GM19372 (cell line): ENCODE measurements around the gene ANKLE2.
"Not testable (repeated sequence)": the region's sequence is repeated elsewhere in the genome, so short reads cannot be mapped to it uniquely, and the experiment has no call there.

ENCODE experiments used
- ATAC-seq: cut with Tn5 transposase; IDR thresholded peaks from one replicate; pipeline ENCODE4 v1.9.1; 2021; ENCODE audit warnings: mild to moderate bottlenecking, low read depth, moderate library complexity; ENCODE audit not compliant: unreplicated experiment

The ANKLE2 gene

DNA sequence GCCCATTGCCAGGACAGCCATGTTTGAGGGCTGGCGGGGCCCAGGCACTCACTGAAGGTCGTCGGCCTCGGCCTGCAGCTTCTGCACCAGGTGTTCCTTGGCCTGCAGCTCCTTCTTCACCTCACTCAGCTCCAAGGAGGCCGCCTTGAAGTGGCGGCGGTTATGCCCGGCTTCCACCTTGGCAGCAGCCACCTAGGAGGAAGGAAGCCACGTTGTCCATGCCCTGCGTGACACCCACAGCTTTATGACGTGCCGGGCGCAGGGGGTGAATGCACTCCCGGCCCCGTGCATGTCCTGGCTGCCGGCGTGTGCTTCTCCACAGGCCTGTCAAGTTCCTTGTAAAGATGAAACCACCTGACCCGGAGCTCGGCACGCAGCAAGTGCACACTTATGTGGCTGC, 16.0 kb upstream of the ANKLE2 start:
- ATAC-seq: no peak

DNA sequence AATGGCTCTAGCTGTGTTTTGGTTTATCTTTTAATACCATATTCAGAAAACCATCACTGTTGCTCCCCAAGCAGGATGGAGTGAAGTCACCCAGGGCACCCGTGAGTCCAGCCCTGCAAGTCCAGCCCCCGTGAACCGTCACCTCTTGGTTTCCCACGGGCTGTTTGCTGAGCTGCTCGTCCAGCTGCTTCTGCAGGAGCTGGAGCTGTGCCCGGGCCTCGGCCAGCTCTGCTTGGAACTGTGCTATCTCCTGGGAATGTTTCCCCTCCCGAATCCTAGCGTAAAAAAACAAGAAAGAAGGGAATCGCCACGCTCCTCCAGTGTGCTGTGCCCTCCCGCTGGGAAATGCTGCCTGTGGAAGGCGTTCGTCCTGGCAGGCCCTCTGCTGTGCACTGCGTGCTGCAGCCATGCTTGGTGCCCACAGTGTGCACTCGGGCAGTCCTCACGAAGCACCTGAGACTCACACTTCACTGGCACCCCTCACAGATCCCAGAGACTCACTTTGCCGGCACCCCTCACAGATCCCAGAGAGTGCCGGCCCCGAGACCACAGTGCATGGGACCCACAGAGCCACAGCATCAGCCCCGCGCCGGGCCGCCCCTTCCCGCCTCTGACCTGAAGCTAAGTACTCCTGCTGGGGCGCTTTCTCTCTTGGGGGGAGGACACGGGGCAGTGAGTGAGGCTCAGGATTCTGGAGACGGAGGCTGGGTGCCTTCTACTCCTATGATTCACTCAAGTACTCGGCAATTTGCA, 15.4 kb upstream of the ANKLE2 start:
- no peak for ATAC-seq

- not testable (repeated sequence) for ATAC-seq
These were observed 14.6 kb upstream of the ANKLE2 start for GRCh38 chr12:132776230-132776625.

GRCh38 chr12:132775502-132776229, 14.0 kb upstream of the ANKLE2 start:
- ATAC-seq: no peak

- no peak for ATAC-seq
These were observed 13.1 kb upstream of the ANKLE2 start for GRCh38 chr12:132774646-132775275.

DNA sequence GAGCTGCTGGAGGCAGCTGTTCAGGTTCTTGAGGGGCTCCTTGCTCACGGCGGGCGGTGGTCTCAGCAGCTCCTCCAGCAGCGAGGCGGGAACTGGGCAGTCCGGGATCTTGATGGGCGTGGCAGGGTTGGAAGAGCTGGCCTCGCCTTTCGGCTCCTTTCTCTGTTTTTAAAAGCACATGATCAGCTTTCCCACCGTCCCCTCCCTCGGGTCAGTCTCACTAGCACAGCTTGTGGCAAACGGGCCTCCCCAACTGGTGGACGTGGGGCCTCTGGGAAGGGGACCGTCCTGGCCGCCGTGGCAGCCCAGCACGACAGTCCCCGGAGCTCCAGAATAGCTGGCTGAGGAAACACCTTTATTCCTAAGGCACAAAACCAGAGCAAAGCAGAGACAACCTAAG, 12.5 kb upstream of the ANKLE2 start:
- ATAC-seq: no peak

GRCh38 chr12:132773077-132773955, 11.7 kb upstream of the ANKLE2 start:
- ATAC-seq: no peak

DNA sequence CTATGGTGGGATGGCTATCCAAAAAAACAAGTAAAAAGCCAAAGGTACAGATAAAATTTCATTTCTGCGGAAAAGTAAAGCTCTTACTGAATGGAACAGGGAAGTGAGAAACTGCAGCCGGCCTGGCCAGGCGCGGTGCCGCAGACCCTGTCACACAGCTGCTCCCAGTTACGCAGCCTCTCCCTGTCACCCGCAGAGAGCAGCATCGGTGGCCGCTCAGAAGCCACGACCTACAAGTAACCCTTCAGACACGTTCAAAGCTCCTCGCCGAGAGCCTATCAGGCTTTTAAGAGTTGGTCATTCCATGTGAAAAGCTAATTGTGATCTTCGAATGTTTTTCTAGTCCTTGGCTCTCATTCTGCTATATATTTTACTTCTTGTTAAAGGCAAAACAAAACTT, 11.0 kb upstream of the ANKLE2 start:
- peak; percentile 60 for ATAC-seq

GRCh38 chr12:132771126-132771838, 9.7 kb upstream of the ANKLE2 start:
- no peak for ATAC-seq

- ATAC-seq: no peak
These were observed 4.9 kb upstream of the ANKLE2 start for GRCh38 chr12:132766380-132767085.

DNA sequence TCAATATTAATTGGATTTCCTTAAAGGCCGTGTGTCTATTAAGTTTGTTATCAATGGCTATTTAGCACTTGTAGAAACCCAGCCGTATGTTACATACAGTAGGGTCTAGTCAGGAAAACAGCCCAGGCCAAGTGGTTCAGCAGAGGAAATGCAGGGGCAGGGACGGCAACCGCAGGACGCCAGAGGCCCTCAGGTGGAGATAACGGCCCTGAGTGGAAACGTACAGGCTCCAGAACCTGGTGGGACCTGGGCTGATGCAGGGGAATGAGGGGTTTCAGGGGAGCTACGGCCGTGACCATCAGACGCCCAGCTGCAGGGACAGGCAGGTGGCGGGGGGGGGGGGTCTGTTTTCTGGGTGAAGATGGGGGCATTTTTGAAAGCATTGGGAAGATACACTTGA, 3.7 kb upstream of the ANKLE2 start:
- ATAC-seq: no peak

DNA sequence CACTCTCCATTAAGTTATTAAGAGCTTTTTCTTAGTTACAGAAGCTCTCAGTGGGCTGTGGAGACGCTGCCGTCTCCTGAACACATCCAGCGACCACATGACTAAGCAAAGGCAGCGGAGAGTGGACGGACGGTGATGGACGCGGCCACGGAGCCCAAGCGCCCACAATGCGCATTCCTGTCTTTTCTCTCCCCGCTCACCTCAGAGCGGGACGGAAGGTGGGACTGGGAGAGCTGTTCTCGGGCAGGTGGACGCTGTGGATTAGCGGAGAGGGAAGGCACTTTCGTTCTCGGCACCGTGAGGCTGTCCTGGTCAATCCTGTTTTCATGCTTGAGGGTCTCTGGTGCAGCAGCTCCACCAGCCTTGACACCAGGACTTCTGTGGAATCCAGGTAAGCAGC, 2.6 kb upstream of the ANKLE2 start:
- no peak for ATAC-seq

DNA sequence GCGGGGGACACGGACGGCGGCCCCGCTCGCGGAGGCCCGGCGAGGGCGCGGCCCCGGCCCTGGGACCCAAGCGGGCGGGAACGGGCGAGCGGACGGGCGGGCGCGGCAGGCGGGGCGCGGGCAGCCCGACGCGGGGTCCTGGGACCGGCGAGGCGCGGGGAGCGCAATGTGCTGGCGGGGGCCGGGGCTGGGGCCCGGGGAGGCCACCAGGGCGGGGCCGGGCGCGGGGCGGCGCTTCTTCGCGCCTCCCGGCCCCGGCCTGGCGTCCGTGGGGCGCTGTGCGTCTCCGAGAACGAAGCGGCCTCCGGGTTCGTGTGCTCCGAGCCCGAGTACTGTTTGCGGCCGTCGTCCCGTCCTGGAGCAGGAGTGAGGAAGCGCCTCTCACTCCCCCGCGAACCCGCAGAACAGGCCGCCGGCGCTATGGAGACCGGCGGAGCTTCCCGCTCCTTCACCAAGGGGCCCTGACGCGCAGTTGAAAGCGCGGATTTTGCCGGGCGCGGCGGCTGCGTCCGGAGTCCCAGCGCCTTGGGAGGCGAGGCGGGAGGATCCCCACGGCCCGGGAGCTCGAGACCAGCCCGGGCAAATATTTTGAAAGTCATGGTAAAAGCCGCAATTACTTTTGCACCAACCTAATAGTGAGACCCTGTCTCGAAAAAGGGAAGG, 420 bp upstream of the ANKLE2 start:
- peak; percentile 77 for ATAC-seq

- ATAC-seq: no peak
These were observed 2.3 kb downstream of the ANKLE2 start for GRCh38 chr12:132759359-132759758.

DNA sequence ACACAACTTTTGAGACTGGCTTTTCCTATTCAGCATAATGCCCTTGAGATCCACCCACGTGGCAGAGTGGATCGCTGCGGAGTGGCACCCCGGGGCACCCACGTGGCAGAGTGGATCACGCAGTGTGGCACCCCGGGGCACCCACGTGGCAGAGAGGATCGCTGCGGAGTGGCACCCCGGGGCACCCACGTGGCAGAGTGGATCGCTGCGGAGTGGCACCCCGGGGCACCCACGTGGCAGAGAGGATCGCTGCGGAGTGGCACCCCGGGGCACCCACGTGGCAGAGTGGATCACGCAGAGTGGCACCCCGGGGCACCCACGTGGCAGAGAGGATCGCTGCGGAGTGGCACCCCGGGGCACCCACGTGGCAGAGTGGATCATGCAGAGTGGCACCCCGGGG, 2.8 kb downstream of the ANKLE2 start:
- ATAC-seq: not testable (repeated sequence)

GRCh38 chr12:132754160-132754932, 7.3 kb downstream of the ANKLE2 start:
- no peak for ATAC-seq

DNA sequence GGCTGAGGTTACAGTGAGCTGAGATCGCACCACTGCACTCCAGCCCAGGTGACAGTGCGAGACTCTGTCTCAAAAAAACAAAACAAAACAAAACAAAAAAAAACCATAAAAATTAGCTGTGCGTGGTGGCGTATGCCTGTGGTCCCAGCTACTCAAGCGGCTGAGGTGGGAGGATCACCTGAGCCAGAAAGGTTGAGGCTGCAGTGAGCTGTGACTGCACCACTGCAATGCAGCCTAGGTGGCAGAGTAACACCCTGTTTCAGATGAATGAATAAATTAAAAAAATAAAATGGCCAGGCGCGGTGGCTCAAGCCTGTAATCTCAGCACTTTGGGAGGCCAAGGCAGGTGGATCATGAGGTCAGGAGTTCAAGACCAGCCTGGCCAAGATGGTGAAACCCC, 8.0 kb downstream of the ANKLE2 start:
- ATAC-seq: not testable (repeated sequence)

DNA sequence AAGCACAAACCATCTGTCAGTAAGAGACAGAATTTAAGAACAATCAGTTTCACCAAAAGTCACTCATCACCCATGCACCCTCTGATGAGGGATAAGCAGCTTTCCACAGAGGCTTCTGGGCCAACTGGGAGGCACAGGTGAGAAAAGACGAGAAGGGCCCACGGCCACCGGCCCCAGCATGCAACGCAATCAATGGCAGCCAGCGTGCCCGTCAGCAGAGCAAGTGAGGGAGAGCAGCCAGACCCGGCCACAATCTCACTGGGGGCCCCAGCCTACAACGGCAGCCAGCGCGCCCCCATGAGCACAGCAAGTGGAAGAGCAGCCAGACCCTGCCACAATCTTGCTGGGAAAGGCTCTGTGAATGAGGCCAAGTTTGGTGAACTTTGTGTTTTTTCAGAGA, 13.3 kb downstream of the ANKLE2 start:
- no peak for ATAC-seq
